ENCODE measurements around the gene NR6A1. TPM values are rescaled to one million over a fixed set of nuclear protein-coding genes. Genes with fewer than 3 reads are reported as not detected.

NR6A1 gene
- total and polyA plus RNA-seq, 2 experiments from 2014 or later = 44.2 to 139 TPM

DNA sequence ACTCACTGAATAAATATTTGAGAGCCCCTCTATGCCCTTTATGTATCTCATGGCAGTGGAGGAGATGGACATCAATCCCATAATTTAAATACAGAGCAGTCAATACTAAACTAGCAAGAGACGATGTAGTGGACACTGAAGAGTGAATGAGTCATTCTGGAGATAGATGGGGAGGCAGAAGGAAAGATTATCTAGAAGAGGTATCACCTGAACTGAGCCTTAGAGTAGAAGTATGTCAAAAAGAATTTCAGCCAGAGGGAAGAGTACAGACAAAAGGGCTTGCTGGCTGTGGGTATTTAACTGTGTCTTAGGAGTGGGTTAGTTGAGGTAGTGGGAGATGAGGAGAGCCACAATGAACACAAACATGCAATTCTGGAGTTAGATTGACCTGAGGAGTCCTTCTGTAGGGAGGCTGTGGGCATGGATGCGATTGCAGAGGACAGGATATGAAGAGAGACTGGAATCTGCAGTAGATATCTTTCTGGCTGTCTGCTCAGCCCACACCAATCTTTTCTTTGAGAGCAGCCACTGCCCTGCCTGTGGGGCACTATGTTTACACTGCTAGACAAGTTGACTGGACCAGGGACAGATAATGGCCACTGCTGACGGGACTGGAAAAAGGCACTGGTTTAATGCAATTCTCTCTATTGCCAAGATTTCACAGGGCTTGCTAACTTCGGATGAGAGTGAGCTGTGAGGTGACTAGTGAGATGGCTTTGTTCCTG is 200.0 kb downstream of the NR6A1 start (continued):
- TF ChIP-seq, protein P1, sequence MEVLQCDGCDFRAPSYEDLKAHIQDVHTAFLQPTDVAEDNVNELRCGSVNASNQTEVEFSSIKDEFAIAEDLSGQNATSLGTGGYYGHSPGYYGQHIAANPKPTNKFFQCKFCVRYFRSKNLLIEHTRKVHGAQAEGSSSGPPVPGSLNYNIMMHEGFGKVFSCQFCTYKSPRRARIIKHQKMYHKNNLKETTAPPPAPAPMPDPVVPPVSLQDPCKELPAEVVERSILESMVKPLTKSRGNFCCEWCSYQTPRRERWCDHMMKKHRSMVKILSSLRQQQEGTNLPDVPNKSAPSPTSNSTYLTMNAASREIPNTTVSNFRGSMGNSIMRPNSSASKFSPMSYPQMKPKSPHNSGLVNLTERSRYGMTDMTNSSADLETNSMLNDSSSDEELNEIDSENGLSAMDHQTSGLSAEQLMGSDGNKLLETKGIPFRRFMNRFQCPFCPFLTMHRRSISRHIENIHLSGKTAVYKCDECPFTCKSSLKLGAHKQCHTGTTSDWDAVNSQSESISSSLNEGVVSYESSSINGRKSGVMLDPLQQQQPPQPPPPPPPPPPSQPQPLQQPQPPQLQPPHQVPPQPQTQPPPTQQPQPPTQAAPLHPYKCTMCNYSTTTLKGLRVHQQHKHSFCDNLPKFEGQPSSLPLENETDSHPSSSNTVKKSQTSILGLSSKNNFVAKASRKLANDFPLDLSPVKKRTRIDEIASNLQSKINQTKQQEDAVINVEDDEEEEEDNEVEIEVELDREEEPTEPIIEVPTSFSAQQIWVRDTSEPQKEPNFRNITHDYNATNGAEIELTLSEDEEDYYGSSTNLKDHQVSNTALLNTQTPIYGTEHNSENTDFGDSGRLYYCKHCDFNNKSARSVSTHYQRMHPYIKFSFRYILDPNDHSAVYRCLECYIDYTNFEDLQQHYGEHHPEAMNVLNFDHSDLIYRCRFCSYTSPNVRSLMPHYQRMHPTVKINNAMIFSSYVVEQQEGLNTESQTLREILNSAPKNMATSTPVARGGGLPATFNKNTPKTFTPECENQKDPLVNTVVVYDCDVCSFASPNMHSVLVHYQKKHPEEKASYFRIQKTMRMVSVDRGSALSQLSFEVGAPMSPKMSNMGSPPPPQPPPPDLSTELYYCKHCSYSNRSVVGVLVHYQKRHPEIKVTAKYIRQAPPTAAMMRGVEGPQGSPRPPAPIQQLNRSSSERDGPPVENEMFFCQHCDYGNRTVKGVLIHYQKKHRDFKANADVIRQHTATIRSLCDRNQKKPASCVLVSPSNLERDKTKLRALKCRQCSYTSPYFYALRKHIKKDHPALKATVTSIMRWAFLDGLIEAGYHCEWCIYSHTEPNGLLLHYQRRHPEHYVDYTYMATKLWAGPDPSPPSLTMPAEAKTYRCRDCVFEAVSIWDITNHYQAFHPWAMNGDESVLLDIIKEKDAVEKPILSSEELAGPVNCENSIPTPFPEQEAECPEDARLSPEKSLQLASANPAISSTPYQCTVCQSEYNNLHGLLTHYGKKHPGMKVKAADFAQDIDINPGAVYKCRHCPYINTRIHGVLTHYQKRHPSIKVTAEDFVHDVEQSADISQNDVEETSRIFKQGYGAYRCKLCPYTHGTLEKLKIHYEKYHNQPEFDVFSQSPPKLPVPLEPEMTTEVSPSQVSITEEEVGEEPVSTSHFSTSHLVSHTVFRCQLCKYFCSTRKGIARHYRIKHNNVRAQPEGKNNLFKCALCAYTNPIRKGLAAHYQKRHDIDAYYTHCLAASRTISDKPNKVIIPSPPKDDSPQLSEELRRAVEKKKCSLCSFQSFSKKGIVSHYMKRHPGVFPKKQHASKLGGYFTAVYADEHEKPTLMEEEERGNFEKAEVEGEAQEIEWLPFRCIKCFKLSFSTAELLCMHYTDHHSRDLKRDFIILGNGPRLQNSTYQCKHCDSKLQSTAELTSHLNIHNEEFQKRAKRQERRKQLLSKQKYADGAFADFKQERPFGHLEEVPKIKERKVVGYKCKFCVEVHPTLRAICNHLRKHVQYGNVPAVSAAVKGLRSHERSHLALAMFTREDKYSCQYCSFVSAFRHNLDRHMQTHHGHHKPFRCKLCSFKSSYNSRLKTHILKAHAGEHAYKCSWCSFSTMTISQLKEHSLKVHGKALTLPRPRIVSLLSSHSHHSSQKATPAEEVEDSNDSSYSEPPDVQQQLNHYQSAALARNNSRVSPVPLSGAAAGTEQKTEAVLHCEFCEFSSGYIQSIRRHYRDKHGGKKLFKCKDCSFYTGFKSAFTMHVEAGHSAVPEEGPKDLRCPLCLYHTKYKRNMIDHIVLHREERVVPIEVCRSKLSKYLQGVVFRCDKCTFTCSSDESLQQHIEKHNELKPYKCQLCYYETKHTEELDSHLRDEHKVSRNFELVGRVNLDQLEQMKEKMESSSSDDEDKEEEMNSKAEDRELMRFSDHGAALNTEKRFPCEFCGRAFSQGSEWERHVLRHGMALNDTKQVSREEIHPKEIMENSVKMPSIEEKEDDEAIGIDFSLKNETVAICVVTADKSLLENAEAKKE (CRISPR knock-in tag; IDR thresholded peaks at IDR 0.05) = no peak
- TF ChIP-seq EZH2 (IDR thresholded peaks at IDR 0.05; ENCODE audit: low read depth, unreplicated experiment) (no peak), ZNF114 (CRISPR knock-in tag; IDR thresholded peaks at IDR 0.05) (no peak), STAT1 (IDR thresholded peaks at IDR 0.05; ENCODE audit: unreplicated experiment) (no peak)
- TF ChIP-seq, protein P2, sequence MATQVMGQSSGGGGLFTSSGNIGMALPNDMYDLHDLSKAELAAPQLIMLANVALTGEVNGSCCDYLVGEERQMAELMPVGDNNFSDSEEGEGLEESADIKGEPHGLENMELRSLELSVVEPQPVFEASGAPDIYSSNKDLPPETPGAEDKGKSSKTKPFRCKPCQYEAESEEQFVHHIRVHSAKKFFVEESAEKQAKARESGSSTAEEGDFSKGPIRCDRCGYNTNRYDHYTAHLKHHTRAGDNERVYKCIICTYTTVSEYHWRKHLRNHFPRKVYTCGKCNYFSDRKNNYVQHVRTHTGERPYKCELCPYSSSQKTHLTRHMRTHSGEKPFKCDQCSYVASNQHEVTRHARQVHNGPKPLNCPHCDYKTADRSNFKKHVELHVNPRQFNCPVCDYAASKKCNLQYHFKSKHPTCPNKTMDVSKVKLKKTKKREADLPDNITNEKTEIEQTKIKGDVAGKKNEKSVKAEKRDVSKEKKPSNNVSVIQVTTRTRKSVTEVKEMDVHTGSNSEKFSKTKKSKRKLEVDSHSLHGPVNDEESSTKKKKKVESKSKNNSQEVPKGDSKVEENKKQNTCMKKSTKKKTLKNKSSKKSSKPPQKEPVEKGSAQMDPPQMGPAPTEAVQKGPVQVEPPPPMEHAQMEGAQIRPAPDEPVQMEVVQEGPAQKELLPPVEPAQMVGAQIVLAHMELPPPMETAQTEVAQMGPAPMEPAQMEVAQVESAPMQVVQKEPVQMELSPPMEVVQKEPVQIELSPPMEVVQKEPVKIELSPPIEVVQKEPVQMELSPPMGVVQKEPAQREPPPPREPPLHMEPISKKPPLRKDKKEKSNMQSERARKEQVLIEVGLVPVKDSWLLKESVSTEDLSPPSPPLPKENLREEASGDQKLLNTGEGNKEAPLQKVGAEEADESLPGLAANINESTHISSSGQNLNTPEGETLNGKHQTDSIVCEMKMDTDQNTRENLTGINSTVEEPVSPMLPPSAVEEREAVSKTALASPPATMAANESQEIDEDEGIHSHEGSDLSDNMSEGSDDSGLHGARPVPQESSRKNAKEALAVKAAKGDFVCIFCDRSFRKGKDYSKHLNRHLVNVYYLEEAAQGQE (IDR thresholded peaks at IDR 0.05; ENCODE audit: unreplicated experiment) = no peak
- TF ChIP-seq, protein P3, sequence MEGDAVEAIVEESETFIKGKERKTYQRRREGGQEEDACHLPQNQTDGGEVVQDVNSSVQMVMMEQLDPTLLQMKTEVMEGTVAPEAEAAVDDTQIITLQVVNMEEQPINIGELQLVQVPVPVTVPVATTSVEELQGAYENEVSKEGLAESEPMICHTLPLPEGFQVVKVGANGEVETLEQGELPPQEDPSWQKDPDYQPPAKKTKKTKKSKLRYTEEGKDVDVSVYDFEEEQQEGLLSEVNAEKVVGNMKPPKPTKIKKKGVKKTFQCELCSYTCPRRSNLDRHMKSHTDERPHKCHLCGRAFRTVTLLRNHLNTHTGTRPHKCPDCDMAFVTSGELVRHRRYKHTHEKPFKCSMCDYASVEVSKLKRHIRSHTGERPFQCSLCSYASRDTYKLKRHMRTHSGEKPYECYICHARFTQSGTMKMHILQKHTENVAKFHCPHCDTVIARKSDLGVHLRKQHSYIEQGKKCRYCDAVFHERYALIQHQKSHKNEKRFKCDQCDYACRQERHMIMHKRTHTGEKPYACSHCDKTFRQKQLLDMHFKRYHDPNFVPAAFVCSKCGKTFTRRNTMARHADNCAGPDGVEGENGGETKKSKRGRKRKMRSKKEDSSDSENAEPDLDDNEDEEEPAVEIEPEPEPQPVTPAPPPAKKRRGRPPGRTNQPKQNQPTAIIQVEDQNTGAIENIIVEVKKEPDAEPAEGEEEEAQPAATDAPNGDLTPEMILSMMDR (conservative IDR thresholded peaks at IDR 0.05; ENCODE audit: low read depth in 2 of 2) = no peak
